ENCODE data around the gene CX3CL1.

Gene CX3CL1

DNA sequence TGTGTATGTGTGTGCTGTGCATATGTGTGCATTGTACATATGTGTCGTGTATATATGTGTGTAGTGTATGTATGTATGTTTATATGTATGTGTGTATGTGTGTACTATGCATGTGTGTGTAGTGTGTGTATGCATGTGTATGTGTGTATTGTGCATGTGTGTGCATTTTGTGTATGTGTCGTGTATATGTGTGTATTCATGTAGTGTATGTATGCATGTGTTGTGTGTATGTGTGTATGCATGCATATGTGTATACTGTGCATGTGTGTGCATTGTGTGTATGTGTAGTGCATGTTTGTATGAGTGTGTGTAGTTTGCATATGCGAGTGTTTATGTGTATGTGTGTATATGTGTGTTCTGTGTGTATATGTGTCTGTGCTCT is 16.8 kb downstream of the CX3CL1 start:
- Histone ChIP-seq H3K27me3 (ENCODE audit: insufficient read depth, poor library complexity, severe bottlenecking) (no peaks in the 10 kb centered on the region), H3K4me3 (replicated peaks; ENCODE audit: insufficient read depth, low read length) (no peak overlapping the region), H3K27ac (replicated peaks) (no peak overlapping the region)
- TF ChIP-seq, protein P1, sequence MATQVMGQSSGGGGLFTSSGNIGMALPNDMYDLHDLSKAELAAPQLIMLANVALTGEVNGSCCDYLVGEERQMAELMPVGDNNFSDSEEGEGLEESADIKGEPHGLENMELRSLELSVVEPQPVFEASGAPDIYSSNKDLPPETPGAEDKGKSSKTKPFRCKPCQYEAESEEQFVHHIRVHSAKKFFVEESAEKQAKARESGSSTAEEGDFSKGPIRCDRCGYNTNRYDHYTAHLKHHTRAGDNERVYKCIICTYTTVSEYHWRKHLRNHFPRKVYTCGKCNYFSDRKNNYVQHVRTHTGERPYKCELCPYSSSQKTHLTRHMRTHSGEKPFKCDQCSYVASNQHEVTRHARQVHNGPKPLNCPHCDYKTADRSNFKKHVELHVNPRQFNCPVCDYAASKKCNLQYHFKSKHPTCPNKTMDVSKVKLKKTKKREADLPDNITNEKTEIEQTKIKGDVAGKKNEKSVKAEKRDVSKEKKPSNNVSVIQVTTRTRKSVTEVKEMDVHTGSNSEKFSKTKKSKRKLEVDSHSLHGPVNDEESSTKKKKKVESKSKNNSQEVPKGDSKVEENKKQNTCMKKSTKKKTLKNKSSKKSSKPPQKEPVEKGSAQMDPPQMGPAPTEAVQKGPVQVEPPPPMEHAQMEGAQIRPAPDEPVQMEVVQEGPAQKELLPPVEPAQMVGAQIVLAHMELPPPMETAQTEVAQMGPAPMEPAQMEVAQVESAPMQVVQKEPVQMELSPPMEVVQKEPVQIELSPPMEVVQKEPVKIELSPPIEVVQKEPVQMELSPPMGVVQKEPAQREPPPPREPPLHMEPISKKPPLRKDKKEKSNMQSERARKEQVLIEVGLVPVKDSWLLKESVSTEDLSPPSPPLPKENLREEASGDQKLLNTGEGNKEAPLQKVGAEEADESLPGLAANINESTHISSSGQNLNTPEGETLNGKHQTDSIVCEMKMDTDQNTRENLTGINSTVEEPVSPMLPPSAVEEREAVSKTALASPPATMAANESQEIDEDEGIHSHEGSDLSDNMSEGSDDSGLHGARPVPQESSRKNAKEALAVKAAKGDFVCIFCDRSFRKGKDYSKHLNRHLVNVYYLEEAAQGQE (IDR thresholded peaks at IDR 0.05; ENCODE audit: insufficient replicate concordance, low read depth), result no peak
- TF ChIP-seq SPI1 (IDR thresholded peaks at IDR 0.05; ENCODE audit: borderline replicate concordance, low read depth), result no peak
- no peak for DNase-seq (ENCODE audit: low read depth in 1 of 2, low spot score in 1 of 2)

DNA sequence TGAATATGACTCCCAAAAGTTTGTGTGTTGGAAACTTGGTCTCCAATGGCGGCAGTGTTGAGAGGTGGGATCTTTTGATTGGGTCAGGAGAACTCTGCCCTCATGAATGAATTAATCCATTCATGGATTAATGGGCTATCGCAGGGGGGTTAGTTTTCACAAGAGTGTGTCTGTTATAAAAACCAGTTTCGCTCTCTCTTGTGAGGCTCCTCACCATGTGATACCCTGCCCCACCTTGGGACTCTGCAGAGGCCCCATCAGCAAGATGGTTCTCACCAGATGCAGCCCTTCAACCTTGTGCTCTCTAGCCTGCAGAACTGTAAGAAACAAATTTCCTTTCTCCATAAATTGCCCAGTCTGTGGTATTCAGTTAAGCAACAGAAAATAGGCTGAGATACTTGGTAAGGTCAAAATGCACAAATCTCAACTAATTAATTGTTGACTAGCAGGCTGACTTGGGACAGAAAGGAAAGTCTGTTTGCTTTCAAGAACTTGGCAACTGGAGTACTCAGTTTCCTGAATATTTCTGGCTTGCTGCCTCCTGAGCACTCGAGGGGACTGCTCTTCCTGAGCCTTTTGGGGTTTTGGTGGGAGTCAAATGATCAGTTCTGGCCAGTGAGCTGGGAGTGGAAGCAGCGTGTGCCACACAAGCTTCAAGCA is 18.5 kb downstream of the CX3CL1 start:
- no peak for DNase-seq (ENCODE audit: low read depth in 1 of 2, low spot score in 1 of 2)
- no peak overlapping the region for H3K4me3 ChIP-seq (replicated peaks; ENCODE audit: insufficient read depth, low read length)
- TF ChIP-seq, protein P1 (IDR thresholded peaks at IDR 0.05; ENCODE audit: insufficient replicate concordance, low read depth), result no peak
- TF ChIP-seq, protein P2, sequence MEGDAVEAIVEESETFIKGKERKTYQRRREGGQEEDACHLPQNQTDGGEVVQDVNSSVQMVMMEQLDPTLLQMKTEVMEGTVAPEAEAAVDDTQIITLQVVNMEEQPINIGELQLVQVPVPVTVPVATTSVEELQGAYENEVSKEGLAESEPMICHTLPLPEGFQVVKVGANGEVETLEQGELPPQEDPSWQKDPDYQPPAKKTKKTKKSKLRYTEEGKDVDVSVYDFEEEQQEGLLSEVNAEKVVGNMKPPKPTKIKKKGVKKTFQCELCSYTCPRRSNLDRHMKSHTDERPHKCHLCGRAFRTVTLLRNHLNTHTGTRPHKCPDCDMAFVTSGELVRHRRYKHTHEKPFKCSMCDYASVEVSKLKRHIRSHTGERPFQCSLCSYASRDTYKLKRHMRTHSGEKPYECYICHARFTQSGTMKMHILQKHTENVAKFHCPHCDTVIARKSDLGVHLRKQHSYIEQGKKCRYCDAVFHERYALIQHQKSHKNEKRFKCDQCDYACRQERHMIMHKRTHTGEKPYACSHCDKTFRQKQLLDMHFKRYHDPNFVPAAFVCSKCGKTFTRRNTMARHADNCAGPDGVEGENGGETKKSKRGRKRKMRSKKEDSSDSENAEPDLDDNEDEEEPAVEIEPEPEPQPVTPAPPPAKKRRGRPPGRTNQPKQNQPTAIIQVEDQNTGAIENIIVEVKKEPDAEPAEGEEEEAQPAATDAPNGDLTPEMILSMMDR (IDR thresholded peaks at IDR 0.05; ENCODE audit: insufficient read depth, low read length), result no peak
- TF ChIP-seq GABPA (IDR thresholded peaks at IDR 0.05; ENCODE audit: low read depth) (no peak), POLR2AphosphoS5 (IDR thresholded peaks at IDR 0.05; ENCODE audit: low read depth) (no peak), SPI1 (IDR thresholded peaks at IDR 0.05; ENCODE audit: borderline replicate concordance, low read depth) (no peak)
- no peak overlapping the region for H3K27ac ChIP-seq (replicated peaks)
- H3K27me3 ChIP-seq (ENCODE audit: insufficient read depth, poor library complexity, severe bottlenecking), result no peaks in the 10 kb centered on the region

DNA sequence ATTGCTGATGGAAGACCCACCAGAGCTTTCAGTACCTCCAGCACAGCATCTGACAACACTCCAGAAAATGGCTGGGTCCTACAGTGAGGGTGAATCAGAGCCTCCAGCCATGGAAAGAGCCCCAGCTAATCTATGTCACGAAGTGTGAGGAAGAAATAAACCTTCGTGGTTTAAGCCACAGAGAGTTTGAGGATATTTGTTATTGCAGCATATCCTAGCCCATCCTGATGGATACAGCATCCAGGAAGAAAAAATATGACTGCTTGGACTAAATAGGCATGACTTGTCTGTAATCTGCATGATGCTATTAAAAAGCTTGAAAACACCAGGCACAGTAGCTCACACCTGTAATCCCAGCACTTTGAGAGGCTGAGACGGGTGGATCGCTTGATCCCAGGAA is 19.0 kb downstream of the CX3CL1 start:
- Histone ChIP-seq H3K27ac (replicated peaks) (no peak overlapping the region), H3K27me3 (ENCODE audit: insufficient read depth, poor library complexity, severe bottlenecking) (no peaks in the 10 kb centered on the region), H3K4me3 (replicated peaks; ENCODE audit: insufficient read depth, low read length) (no peak overlapping the region)
- no peak for DNase-seq (ENCODE audit: low read depth in 1 of 2, low spot score in 1 of 2)
- TF ChIP-seq POLR2AphosphoS5 (IDR thresholded peaks at IDR 0.05; ENCODE audit: low read depth), result no peak
- TF ChIP-seq GABPA (IDR thresholded peaks at IDR 0.05; ENCODE audit: low read depth), result no peak
- TF ChIP-seq, protein P2 (IDR thresholded peaks at IDR 0.05; ENCODE audit: insufficient read depth, low read length), result no peak
- TF ChIP-seq, protein P1 (IDR thresholded peaks at IDR 0.05; ENCODE audit: insufficient replicate concordance, low read depth), result no peak
- TF ChIP-seq SPI1 (IDR thresholded peaks at IDR 0.05; ENCODE audit: borderline replicate concordance, low read depth), result no peak
